ENCODE data around the gene CMIP.
"Not testable (repeated sequence)": the region's sequence is repeated elsewhere in the genome, so short reads cannot be mapped to it uniquely, and the experiment has no call there.

Gene CMIP

GRCh38 chr16:81730090-81731051 lies 285.8 kb downstream of the CMIP start:
- DNase-seq, result peak; percentile 11 to 36

- no peak for DNase-seq
These were observed 287.0 kb downstream of the CMIP start for GRCh38 chr16:81731649-81732048.

- DNase-seq, result no peak
These were observed 288.1 kb downstream of the CMIP start for GRCh38 chr16:81732699-81733098.

GRCh38 chr16:81733295-81733694 lies 288.7 kb downstream of the CMIP start:
- no peak for DNase-seq

GRCh38 chr16:81734632-81735434 lies 290.2 kb downstream of the CMIP start:
- no peak for DNase-seq

GRCh38 chr16:81737885-81738536 lies 293.4 kb downstream of the CMIP start:
- peak; percentile 74 to 79 for DNase-seq

- DNase-seq, result peak; percentile 56 to 70
These were observed 294.3 kb downstream of the CMIP start for GRCh38 chr16:81738783-81739496.

- DNase-seq, result no peak
These were observed 294.9 kb downstream of the CMIP start for GRCh38 chr16:81739503-81739902.

- peak in 1 of 2 donors; percentile 22 for DNase-seq
These were observed 295.6 kb downstream of the CMIP start for GRCh38 chr16:81740169-81740568.

- not testable (repeated sequence) for DNase-seq
These were observed 296.8 kb downstream of the CMIP start for GRCh38 chr16:81741430-81741770.

- no peak for DNase-seq
These were observed 299.8 kb downstream of the CMIP start for GRCh38 chr16:81744385-81744784.

GRCh38 chr16:81744911-81745310 lies 300.3 kb downstream of the CMIP start:
- no peak for DNase-seq

GRCh38 chr16:81745704-81746558 lies 301.3 kb downstream of the CMIP start:
- peak; percentile 56 to 69 for DNase-seq

- DNase-seq, result no peak
These were observed 302.0 kb downstream of the CMIP start for GRCh38 chr16:81746566-81746965.

- DNase-seq, result peak in 1 of 2 donors; percentile 32
These were observed 304.0 kb downstream of the CMIP start for GRCh38 chr16:81748476-81749198.

GRCh38 chr16:81752225-81752875 lies 307.7 kb downstream of the CMIP start:
- DNase-seq, result peak; percentile 93 to 95

- DNase-seq, result no peak
These were observed 308.2 kb downstream of the CMIP start for GRCh38 chr16:81752876-81753227.

- DNase-seq, result peak; percentile 12 to 29
These were observed 310.2 kb downstream of the CMIP start for GRCh38 chr16:81754858-81755257.

- DNase-seq, result peak; percentile 38 to 48
These were observed 311.5 kb downstream of the CMIP start for GRCh38 chr16:81755915-81756614.
